Left lung (tissue), 10 donors: Measurements from ENCODE around the gene IFITM2. TPM values are rescaled to one million over a fixed set of nuclear protein-coding genes. Genes with fewer than 3 reads are reported as not detected.
A peak's percentile ranks its signal among the peaks of the same experiment; 100 is the strongest.
"Not testable (repeated sequence)": the region's sequence is repeated elsewhere in the genome, so short reads cannot be mapped to it uniquely, and the experiment has no call there.

Experiments used
- ATAC-seq: fragments of 200-7000 bp; cut with Tn5 transposase; one replicate; pipeline ENCODE4 v1.9.1; 2020; ENCODE audit warnings: moderate library complexity
- DNase-seq, 4 donors: peaks; one replicate each; pipeline ENCODE4 v3.0.0-alpha.2; 2013 to 2020
- H3K27ac ChIP-seq, 2 donors: fragments of 200-600 bp; sonication (generic) in 1 of 2; one replicate each; pipeline versions ENCODE4 v1.5.0 to v1.8.0; 2020 to 2021
- H3K27me3 ChIP-seq, 2 donors: fragments of 200-600 bp; sonication (generic) in 1 of 2; one replicate each; pipeline versions ENCODE4 v1.5.0 to v1.8.0; 2020 to 2021
- H3K36me3 ChIP-seq, 2 donors: fragments of 200-600 bp; sonication (generic) in 1 of 2; one replicate each; pipeline versions ENCODE4 v1.5.0 to v1.8.0; 2020 to 2021
- H3K4me1 ChIP-seq, 2 donors: fragments of 200-600 bp; one replicate each; pipeline ENCODE4 v1.8.0; 2021
- H3K4me3 ChIP-seq, 2 donors: fragments of 200-600 bp; sonication (generic) in 1 of 2; one replicate each; pipeline versions ENCODE4 v1.5.0 to v1.8.0; 2020 to 2021; ENCODE audit warnings: mild to moderate bottlenecking in 1 of 2
- H3K9me3 ChIP-seq, 2 donors: fragments of 200-600 bp; sonication (generic) in 1 of 2; one replicate each; pipeline versions ENCODE4 v1.5.0 to v1.8.0; 2020 to 2021
- intact Hi-C, 2 donors: fragments of 100-400 bp; cut with DNase I; formaldehyde crosslinking; loops; one replicate each; pipeline versions ENCODE4 v1.11.2 to v1.14.2; 2022
- polyA plus RNA-seq, 6 donors: library from polyadenylated mRNA; unstranded; fragments of 120-200 nt; gene quantifications; one replicate each; pipeline ENCODE4 v1.2.1, GENCODE V29; 2013; ENCODE audit not compliant: insufficient read length in 6 of 6
- total RNA-seq, 2 donors: library from RNA; stranded (reverse); fragmentation: NEBNext Ultra II Directional; extraction: Animal tissue kit (Norgen Biotek cat#: 25700); gene quantifications; one replicate each; pipeline ENCODE4 v1.2.1, GENCODE V29; 2021
- TF ChIP-seq, protein P1 (sequence below), 2 donors: fragments of 200-600 bp; sonication (generic) in 1 of 2; IDR thresholded peaks; one replicate each; pipeline versions ENCODE4 v1.5.0 to v1.8.0; 2021; ENCODE audit warnings: antibody characterized with exemption in 2 of 2
- donor health status: DM: no; HTN: yes; CAD: no.
- donor health status: DM: no; HTN: no; CAD: no.

Gene IFITM2
- total and polyA plus RNA-seq, 8 donors, result 106 to 886 (median 162) TPM

DNA sequence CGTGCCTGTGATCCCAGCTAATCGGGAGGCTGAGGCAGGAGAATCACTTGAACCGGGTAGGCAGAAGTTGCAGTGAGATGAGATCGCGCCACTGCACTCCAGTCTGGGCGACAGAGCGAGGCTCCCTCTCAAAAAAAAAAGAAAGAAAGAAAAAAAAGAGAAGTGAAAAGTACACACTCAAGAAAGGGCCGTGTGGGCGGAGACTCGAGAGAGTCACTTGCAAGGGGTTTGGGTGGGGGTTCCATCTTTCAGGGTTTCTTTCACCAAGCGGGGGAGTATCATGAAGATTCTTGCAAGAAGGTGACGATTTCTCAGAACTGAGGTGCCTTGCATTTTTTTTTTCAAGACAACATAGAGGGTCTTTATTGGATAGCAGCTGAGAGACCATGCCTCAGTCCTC, 4.3 kb upstream of the IFITM2 start:
- intact Hi-C loops, result no loop called here
- no peak for ATAC-seq
- TF ChIP-seq, protein P1, sequence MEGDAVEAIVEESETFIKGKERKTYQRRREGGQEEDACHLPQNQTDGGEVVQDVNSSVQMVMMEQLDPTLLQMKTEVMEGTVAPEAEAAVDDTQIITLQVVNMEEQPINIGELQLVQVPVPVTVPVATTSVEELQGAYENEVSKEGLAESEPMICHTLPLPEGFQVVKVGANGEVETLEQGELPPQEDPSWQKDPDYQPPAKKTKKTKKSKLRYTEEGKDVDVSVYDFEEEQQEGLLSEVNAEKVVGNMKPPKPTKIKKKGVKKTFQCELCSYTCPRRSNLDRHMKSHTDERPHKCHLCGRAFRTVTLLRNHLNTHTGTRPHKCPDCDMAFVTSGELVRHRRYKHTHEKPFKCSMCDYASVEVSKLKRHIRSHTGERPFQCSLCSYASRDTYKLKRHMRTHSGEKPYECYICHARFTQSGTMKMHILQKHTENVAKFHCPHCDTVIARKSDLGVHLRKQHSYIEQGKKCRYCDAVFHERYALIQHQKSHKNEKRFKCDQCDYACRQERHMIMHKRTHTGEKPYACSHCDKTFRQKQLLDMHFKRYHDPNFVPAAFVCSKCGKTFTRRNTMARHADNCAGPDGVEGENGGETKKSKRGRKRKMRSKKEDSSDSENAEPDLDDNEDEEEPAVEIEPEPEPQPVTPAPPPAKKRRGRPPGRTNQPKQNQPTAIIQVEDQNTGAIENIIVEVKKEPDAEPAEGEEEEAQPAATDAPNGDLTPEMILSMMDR (IDR thresholded peaks at IDR 0.05), result no peak
- no peak overlapping the region for H3K27ac ChIP-seq
- no peaks in the 10 kb centered on the region for H3K9me3 ChIP-seq
- H3K4me1 ChIP-seq, result peaks cover 0 to 45% of the 10 kb centered on the region in 2 donors
- H3K36me3 ChIP-seq, result no peaks in the 10 kb centered on the region
- no peak for DNase-seq
- peaks cover 7 to 29% of the 10 kb centered on the region in 2 donors for H3K27me3 ChIP-seq
- no peak overlapping the region for H3K4me3 ChIP-seq

DNA sequence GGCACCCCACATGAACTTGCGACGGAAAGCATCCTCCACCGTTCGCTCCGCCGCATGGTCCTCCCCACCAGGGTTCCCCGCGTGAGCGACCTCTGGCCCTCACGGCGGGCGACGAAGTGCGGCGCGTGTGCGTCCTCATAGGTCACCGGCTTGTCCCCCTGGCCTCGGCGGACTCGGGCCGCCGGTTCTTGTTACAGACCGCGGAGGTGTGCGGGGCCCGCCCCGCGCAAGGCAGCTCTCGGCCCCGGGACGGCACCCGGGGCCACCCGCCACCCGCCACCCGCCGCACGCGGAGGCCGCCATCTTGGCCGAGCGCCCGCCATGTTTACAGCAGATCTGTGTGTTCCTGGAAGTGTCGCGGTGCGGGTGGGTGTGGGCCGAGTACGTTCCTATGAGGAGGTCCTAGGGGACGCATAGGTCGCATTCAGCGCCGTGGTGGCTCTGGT, 3.5 kb upstream of the IFITM2 start:
- TF ChIP-seq, protein P1 (IDR thresholded peaks at IDR 0.05), result no peak
- no peaks in the 10 kb centered on the region for H3K9me3 ChIP-seq
- H3K4me3 ChIP-seq, result no peak overlapping the region
- H3K27me3 ChIP-seq, result peaks cover 7 to 22% of the 10 kb centered on the region in 2 donors
- H3K36me3 ChIP-seq, result peaks cover 0 to under 1% of the 10 kb centered on the region in 2 donors
- intact Hi-C loops, result no loop called here
- ATAC-seq (no peak), DNase-seq (peak in 1 of 4 donors; percentile 81)
- no peak overlapping the region for H3K27ac ChIP-seq
- H3K4me1 ChIP-seq, result peaks cover 0 to 44% of the 10 kb centered on the region in 2 donors

DNA sequence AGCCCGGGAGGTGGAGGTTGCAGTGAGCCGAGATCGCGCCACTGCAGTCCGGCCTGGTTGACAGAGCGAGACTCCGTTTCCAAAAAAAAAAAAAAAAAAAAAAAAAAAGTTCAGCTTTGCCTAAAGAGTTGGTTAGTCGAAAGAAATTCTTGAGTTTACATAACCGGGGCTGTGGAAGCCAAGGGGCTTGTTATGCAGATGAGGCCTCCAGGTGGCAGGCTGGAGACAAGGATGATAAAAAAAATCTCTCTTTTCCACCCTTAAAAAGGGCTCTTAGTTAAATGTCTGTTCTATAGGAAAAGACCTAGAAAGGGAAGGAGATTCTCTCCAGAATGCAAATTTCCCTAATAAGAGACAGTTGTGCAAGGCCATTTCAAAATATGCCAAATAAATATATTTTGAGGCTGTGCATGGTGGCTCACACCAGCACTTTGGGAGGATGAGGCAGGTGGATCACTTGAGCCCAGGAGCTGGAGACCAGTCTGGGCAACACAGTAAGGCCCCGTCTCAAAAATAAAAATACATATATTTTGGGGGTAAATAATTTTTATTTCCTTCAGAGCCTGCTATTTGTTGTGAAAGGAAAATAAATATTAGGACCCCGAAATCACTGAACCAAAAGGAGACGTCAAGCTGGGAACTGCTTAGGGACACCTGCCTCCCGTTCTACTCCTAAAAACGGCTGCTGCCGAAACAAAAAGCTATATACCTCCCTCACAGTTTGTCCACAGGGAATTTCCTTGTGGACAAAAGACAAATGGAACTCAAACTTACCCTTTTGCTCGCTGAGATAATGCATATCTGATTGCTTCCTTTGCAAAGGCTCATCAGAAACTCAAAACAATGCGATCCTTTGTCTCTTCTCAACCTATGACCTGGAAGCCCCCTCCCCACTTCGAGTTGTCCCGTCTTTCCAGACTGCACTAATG, 2.4 kb upstream of the IFITM2 start:
- TF ChIP-seq, protein P1 (IDR thresholded peaks at IDR 0.05), result peak; percentile 65 to 72
- H3K36me3 ChIP-seq, result peaks cover 0 to 4% of the 10 kb centered on the region in 2 donors
- DNase-seq, result peak in 3 of 4 donors; percentile 55 to 89 (median 63)
- intact Hi-C loops, result no loop called here
- H3K27ac ChIP-seq, result no peak overlapping the region
- ATAC-seq, result peak; percentile 44
- peaks cover 2 to 11% of the 10 kb centered on the region in 2 donors for H3K27me3 ChIP-seq
- no peak overlapping the region for H3K4me3 ChIP-seq
- H3K4me1 ChIP-seq, result peaks cover 0 to 50% of the 10 kb centered on the region in 2 donors
- no peaks in the 10 kb centered on the region for H3K9me3 ChIP-seq

DNA sequence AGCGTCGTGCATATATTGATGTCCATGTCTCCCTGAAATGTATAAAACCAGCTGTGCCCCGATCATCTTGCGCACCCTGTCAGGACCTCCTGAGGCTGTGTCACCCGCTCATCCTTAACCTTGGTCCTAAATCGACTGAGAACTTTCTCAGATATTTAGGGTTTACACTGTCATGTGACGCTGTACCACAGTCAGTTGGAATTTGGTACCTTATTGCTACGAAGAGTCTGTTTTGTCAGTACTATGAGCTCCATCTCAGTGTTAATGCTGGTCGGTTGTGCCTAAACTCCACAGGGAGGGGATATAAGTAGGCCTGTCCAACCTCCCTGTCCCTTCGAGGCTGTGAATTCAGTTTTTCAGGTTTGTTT, 1.8 kb upstream of the IFITM2 start:
- no peak for ATAC-seq
- Histone ChIP-seq H3K4me3 (no peak overlapping the region), H3K4me1 (peaks cover 0 to 48% of the 10 kb centered on the region in 2 donors), H3K36me3 (peaks cover 0 to 4% of the 10 kb centered on the region in 2 donors), H3K27me3 (peaks cover 0 to 4% of the 10 kb centered on the region in 2 donors), H3K27ac (peak overlapping the region in 1 of 2 donors; percentile 93), H3K9me3 (no peaks in the 10 kb centered on the region)
- intact Hi-C loops, result no loop called here
- TF ChIP-seq, protein P1 (IDR thresholded peaks at IDR 0.05), result no peak
- DNase-seq, result no peak

DNA sequence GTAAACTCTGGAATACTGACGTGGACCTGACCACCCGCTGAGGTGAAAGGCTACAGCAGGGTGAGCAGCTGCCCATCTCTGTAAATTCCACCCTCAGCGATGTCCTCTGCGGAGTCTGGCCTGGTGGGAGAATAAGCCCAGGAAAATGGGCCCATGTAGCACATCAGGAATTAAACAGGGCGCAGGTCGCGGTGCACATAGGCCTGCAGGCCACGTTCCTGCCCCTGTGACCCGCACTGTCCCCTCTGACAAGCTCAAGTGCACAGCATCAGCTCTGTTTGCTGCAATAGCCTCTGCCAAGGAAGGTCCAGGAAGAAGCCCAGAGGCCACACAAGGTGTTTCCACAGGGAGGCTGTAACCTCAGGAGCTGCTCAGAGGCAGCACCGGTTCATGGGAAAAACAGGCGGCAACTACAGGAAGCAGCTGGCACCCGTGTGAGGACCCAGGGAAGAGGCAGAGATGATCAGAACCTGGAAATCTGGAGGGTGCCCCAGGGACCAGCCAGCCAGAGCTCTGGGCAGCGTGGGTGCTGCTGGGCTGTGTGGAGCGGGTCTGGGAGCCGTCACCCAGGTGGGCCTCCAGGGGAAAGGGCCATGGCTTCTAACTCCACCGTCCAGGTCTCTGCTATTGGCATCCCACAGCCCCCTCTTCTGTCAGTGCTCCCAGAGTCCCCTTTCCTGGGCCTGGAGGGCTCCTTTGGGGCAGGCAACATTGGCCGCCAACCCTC, 808 bp upstream of the IFITM2 start:
- H3K27ac ChIP-seq, result peak overlapping the region; percentile 88 to 93
- intact Hi-C loops, result no loop called here
- H3K27me3 ChIP-seq, result no peaks in the 10 kb centered on the region
- ATAC-seq (no peak), DNase-seq (peak in 1 of 4 donors; percentile 47)
- H3K4me1 ChIP-seq, result peaks cover 0 to 50% of the 10 kb centered on the region in 2 donors
- H3K4me3 ChIP-seq, result no peak overlapping the region
- peaks cover 0 to 4% of the 10 kb centered on the region in 2 donors for H3K36me3 ChIP-seq
- TF ChIP-seq, protein P1 (IDR thresholded peaks at IDR 0.05), result no peak
- no peaks in the 10 kb centered on the region for H3K9me3 ChIP-seq

DNA sequence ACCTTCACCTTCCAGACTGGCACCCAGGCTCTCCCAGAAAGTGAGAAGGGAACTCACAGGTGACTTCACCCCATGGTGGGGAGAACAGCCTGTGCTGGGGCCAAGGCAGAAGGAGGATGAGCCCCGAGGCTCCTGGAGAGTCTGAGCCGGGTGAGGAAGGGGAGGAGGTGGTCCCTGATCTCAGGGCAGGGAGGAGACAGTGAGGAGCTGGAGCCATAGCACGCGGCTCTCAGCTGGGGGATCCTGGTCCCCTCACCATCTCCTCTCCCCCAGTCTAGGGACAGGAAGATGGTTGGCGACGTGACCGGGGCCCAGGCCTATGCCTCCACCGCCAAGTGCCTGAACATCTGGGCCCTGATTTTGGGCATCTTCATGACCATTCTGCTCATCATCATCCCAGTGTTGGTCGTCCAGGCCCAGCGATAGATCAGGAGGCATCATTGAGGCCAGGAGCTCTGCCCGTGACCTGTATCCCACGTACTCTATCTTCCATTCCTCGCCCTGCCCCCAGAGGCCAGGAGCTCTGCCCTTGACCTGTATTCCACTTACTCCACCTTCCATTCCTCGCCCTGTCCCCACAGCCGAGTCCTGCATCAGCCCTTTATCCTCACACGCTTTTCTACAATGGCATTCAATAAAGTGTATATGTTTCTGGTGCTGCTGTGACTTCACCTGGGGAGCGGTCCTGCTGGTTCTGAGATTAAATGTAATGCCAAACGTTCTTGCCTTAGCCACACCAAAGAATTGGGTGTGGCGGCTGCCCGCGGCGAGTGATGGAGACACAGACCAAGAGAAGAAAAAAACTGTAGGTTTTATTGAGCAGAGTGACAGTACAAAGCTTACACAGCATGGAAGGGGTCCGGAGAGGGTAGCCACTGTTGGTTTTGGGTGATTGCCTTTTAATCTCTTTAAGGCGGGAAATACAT, 1.4 kb downstream of the IFITM2 start:
- DNase-seq (peak in 1 of 4 donors; percentile 49), ATAC-seq (peak; percentile 0)
- H3K27me3 ChIP-seq, H3K9me3 ChIP-seq, H3K36me3 ChIP-seq, intact Hi-C loops: not testable (repeated sequence)
- Histone ChIP-seq H3K27ac (peak overlapping the region; percentile 88 to 93), H3K4me1 (peaks cover 7 to 72% of the 10 kb centered on the region in 2 donors), H3K4me3 (peak overlapping the region; percentile 35 to 69)
